ENCODE measurements around the gene WNK2.

Gene WNK2

GRCh38 chr9:93203026-93203717, 19.2 kb downstream of the WNK2 start:
- DNase-seq: no peak

- DNase-seq: no peak
These were observed 20.0 kb downstream of the WNK2 start for GRCh38 chr9:93203718-93204469.

- no peak for DNase-seq
These were observed 20.6 kb downstream of the WNK2 start for GRCh38 chr9:93204470-93205043.

- DNase-seq: peak; percentile 56
These were observed 21.3 kb downstream of the WNK2 start for GRCh38 chr9:93205045-93205768.

- DNase-seq: no peak
These were observed 22.1 kb downstream of the WNK2 start for GRCh38 chr9:93205896-93206575.

GRCh38 chr9:93206576-93207155, 22.7 kb downstream of the WNK2 start:
- no peak for DNase-seq

GRCh38 chr9:93207326-93207814, 23.4 kb downstream of the WNK2 start:
- peak; percentile 74 for DNase-seq

GRCh38 chr9:93207860-93208734, 24.2 kb downstream of the WNK2 start:
- no peak for DNase-seq

GRCh38 chr9:93209097-93209496, 25.2 kb downstream of the WNK2 start:
- no peak for DNase-seq

- DNase-seq: no peak
These were observed 25.8 kb downstream of the WNK2 start for GRCh38 chr9:93209576-93210323.

GRCh38 chr9:93210324-93210973, 26.5 kb downstream of the WNK2 start:
- DNase-seq: no peak

GRCh38 chr9:93210974-93211653, 27.2 kb downstream of the WNK2 start:
- DNase-seq: no peak

GRCh38 chr9:93211654-93212001, 27.7 kb downstream of the WNK2 start:
- no peak for DNase-seq

- no peak for DNase-seq
These were observed 28.5 kb downstream of the WNK2 start for GRCh38 chr9:93212409-93212808.

- DNase-seq: no peak
These were observed 32.1 kb downstream of the WNK2 start for GRCh38 chr9:93216073-93216365.

- DNase-seq: no peak
These were observed 33.8 kb downstream of the WNK2 start for GRCh38 chr9:93217706-93218105.

- no peak for DNase-seq
These were observed 34.2 kb downstream of the WNK2 start for GRCh38 chr9:93218161-93218560.

GRCh38 chr9:93218671-93219420, 34.9 kb downstream of the WNK2 start:
- DNase-seq: no peak

- no peak for DNase-seq
These were observed 35.8 kb downstream of the WNK2 start for GRCh38 chr9:93219692-93220091.

Data from NCI-H1092 (cell line).